Activated CD8-positive, alpha-beta T cell treated with anti-CD3 and anti-CD28 coated beads for 36 hours (primary cell): ENCODE measurements around the gene HES2. TPM values are rescaled to one million over a fixed set of nuclear protein-coding genes. Genes with fewer than 3 reads are reported as not detected.
"Not testable (repeated sequence)": the region's sequence is repeated elsewhere in the genome, so short reads cannot be mapped to it uniquely, and the experiment has no call there.

Experiments used
- ATAC-seq: fragments of 200-7000 bp; cut with Tn5 transposase; one replicate; pipeline ENCODE4 v1.10.0; 2021; ENCODE audit warnings: mild to moderate bottlenecking, moderate library complexity
- CTCF ChIA-PET: fragments of 350-600 bp; sonication (Branson Sonifier 250); formaldehyde crosslinking; loops from one replicate; lab custom pipeline; 2021; ENCODE audit warnings: antibody characterized with exemption; lab: Charles Lee
- POLR2A ChIA-PET: fragments of 350-600 bp; sonication (Branson Sonifier 250); formaldehyde crosslinking; loops from one replicate; lab custom pipeline; 2021; ENCODE audit warnings: antibody characterized with exemption; lab: Charles Lee
- DNase-seq: peaks from one replicate; pipeline ENCODE4 v3.0.0-alpha.2; 2020
- H3K27ac Mint-ChIP-seq: one replicate; pipeline ENCODE4 v1.8.0; 2021; ENCODE audit warnings: mild to moderate bottlenecking, mixed read lengths
- H3K27me3 Mint-ChIP-seq: one replicate; pipeline ENCODE4 v1.8.0; 2021; ENCODE audit warnings: mixed read lengths
- H3K36me3 Mint-ChIP-seq: one replicate; pipeline ENCODE4 v1.8.0; 2021; ENCODE audit warnings: low read depth, mixed read lengths
- H3K4me1 Mint-ChIP-seq: one replicate; pipeline ENCODE4 v1.8.0; 2021; ENCODE audit warnings: low read depth, mixed read lengths
- H3K4me3 Mint-ChIP-seq: one replicate; pipeline ENCODE4 v1.8.0; 2021; ENCODE audit warnings: mild to moderate bottlenecking, moderate library complexity, mixed read lengths
- H3K9me3 Mint-ChIP-seq: one replicate; pipeline ENCODE4 v1.8.0; 2021; ENCODE audit warnings: mixed read lengths
- CTCF ChIP-seq: fragments of 200-600 bp; IDR thresholded peaks from one replicate; pipeline ENCODE4 v1.8.0; 2022; ENCODE audit warnings: antibody characterized with exemption, mild to moderate bottlenecking
- intact Hi-C: fragments of 100-400 bp; cut with micrococcal nuclease; formaldehyde crosslinking; loops from one replicate; pipeline ENCODE4 v1.10.0; 2022
- total RNA-seq, 2 experiments: library from RNA; stranded (reverse); gene quantifications; one replicate each; pipeline ENCODE4 v1.2.3, GENCODE V29; 2021

HES2 gene
- total RNA-seq, 2 experiments from 2014 or later, result 0.29 TPM; not detected in 1

GRCh38 chr1:6380037-6380436 is 39.7 kb downstream of the HES2 start:
- ATAC-seq (no peak), DNase-seq (no peak)
- Mint-ChIP-seq H3K27me3 (no peaks in the 10 kb centered on the region), H3K36me3 (no peaks in the 10 kb centered on the region), H3K4me3 (no peak overlapping the region), H3K4me1 (no peaks in the 10 kb centered on the region), H3K9me3 (no peaks in the 10 kb centered on the region), H3K27ac (no peak overlapping the region)
- intact Hi-C loops, result no loop called here
- no peak for TF ChIP-seq CTCF
- ChIA-PET CTCF (interaction anchor here (0.9 to 3.7 kb wide), 4 partner anchors 14 to 114 kb away, joined by 3 to 23 read pairs (median 4); partner anchors contain the start of gene ACOT7), POLR2A (no interaction called here)

- ChIA-PET POLR2A (interaction anchor here (1.1 kb wide), 1 partner anchor 15 kb away, joined by 5 read pairs; the partner anchor contains the start of gene ACOT7), CTCF (no interaction called here)
- Mint-ChIP-seq H3K4me3 (no peak overlapping the region), H3K36me3 (no peaks in the 10 kb centered on the region), H3K9me3 (no peaks in the 10 kb centered on the region), H3K4me1 (no peaks in the 10 kb centered on the region), H3K27me3 (no peaks in the 10 kb centered on the region), H3K27ac (no peak overlapping the region)
- no peak for TF ChIP-seq CTCF
- no peak for DNase-seq
- intact Hi-C loops, result no loop called here
- no peak for ATAC-seq
Observed at GRCh38 chr1:6378096-6378746, 41.5 kb downstream of the HES2 start.

GRCh38 chr1:6373961-6374720 is 45.6 kb downstream of the HES2 start:
- H3K9me3 Mint-ChIP-seq, result no peaks in the 10 kb centered on the region
- no peaks in the 10 kb centered on the region for H3K36me3 Mint-ChIP-seq
- no peak overlapping the region for H3K4me3 Mint-ChIP-seq
- ChIA-PET CTCF (no interaction called here), POLR2A (no interaction called here)
- H3K27ac Mint-ChIP-seq, result no peak overlapping the region
- no peak for ATAC-seq
- TF ChIP-seq CTCF, result no peak
- no peaks in the 10 kb centered on the region for H3K27me3 Mint-ChIP-seq
- intact Hi-C loops, result no loop called here
- H3K4me1 Mint-ChIP-seq, result no peaks in the 10 kb centered on the region
- no peak for DNase-seq

- H3K4me1 Mint-ChIP-seq, H3K27ac Mint-ChIP-seq, H3K36me3 Mint-ChIP-seq, H3K4me3 Mint-ChIP-seq, H3K9me3 Mint-ChIP-seq, DNase-seq, ATAC-seq, intact Hi-C loops, H3K27me3 Mint-ChIP-seq: not testable (repeated sequence)
- POLR2A ChIA-PET, result interaction anchor here (1.0 kb wide), 1 partner anchor 15 kb away, joined by 4 read pairs; no protein-coding TSS in a partner anchor
- CTCF ChIA-PET, result interaction anchor here (1.0 kb wide), 1 partner anchor 15 kb away, joined by 3 read pairs; no protein-coding TSS in a partner anchor
Observed at GRCh38 chr1:6372236-6372635, 47.5 kb downstream of the HES2 start.

GRCh38 chr1:6370006-6370405 is 49.7 kb downstream of the HES2 start:
- ATAC-seq, result no peak
- DNase-seq, result no peak
- Mint-ChIP-seq H3K4me1 (peaks cover 10% of the 10 kb centered on the region), H3K4me3 (no peak overlapping the region), H3K27me3 (no peaks in the 10 kb centered on the region), H3K9me3 (no peaks in the 10 kb centered on the region), H3K36me3 (peaks cover 7% of the 10 kb centered on the region), H3K27ac (no peak overlapping the region)
- ChIA-PET CTCF (interaction anchor here (1.1 kb wide), 1 partner anchor 9 kb away, joined by 3 read pairs; no protein-coding TSS in a partner anchor), POLR2A (no interaction called here)
- intact Hi-C loops, result no loop called here
- no peak for TF ChIP-seq CTCF
